GM23248 (cell line): ENCODE results near the gene CACNA2D1.

Experiments used
- EZH2 ChIP-seq: fragments of 200-600 bp; sonication (generic); IDR thresholded peaks from 2 replicates; pipeline ENCODE4 v1.6.1; 2018; ENCODE audit warnings: antibody characterized with exemption, mild to moderate bottlenecking; ENCODE audit not compliant: insufficient read depth, poor library complexity, severe bottlenecking
- EZH2phosphoT487 ChIP-seq: fragments of 200-600 bp; sonication (generic); IDR thresholded peaks from 2 replicates; pipeline ENCODE4 v1.6.1; 2018; ENCODE audit warnings: antibody characterized with exemption, moderate library complexity, mild to moderate bottlenecking, low read depth; ENCODE audit not compliant: insufficient read depth

DNA sequence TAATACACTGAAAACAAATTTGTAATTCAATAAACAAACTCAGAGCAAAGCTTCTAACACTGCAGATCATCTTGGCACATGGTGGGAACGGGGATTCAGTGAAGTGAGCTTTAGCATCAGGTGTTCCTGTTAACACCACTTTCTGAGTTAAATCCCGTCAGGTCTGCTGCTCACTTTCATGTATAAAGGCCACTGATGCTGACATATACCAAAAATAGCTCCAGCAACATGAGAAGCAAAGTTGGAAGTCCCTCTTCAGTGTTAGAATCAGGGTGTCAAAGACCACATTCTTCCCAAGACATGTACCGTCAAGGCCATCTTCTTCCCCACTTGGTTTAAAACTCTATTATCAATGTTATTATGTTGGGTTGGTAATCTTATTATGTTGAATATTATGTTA is 11.7 kb upstream of the CACNA2D1 start:
- no peak for TF ChIP-seq EZH2phosphoT487
- no peak for TF ChIP-seq EZH2
